HCT116 (cell line): Measurements from ENCODE around the gene CBFA2T2. TPM values are rescaled to one million over a fixed set of nuclear protein-coding genes. Genes with fewer than 3 reads are reported as not detected.

Experiments used
- ATAC-seq: fragments of 200-7000 bp; cut with Tn5 transposase; 2 replicates; pipeline ENCODE4 v1.9.1; 2020; ENCODE audit warnings: mild to moderate bottlenecking, moderate library complexity
- BruUV-seq: library from RNA; stranded (reverse); fragments of 400-500 nt; replicated peaks from 2 replicates; lab custom pipeline; 2021; lab: Mats Ljungman, UMichigan
- CTCF ChIA-PET: fragments of 300-600 bp; sonication (Branson Sonifier 250); formaldehyde crosslinking; loops from one replicate; lab custom pipeline; 2021; ENCODE audit warnings: antibody characterized with exemption; lab: Charles Lee
- POLR2A ChIA-PET: fragments of 300-600, 350-600 bp; sonication (Branson Sonifier 250); formaldehyde crosslinking; loops from one replicate; lab custom pipeline; 2021; ENCODE audit warnings: antibody characterized with exemption; lab: Charles Lee
- RAD21 ChIA-PET, 2 experiments: fragments of 300-600 bp; sonication (Branson Sonifier 250); formaldehyde crosslinking; loops; one replicate each; lab custom pipeline; 2023; ENCODE audit warnings: low total read pairs in 2 of 2; ENCODE audit not compliant: uncharacterized antibody in 2 of 2, unreplicated experiment in 2 of 2, low non-redundant PET in 1 of 2; lab: Charles Lee
- DNase-seq: peaks from one replicate; pipeline ENCODE4 v3.0.0-alpha.2; 2010; ENCODE audit warnings: low read depth, low spot score
- H2AFZ ChIP-seq: fragments of 200-600 bp; shearing (Covaris generic), sonication (generic); 2 replicates; pipeline ENCODE4 v1.6.1; 2017; ENCODE audit warnings: low read depth, mixed run types, mixed read lengths, antibody characterized with exemption, low read length; ENCODE audit not compliant: poor library complexity, severe bottlenecking
- H3K27ac ChIP-seq: 2 replicates; pipeline ENCODE4 v1.5.1; 2012; ENCODE audit warnings: low read depth, low read length
- H3K27me3 ChIP-seq: fragments of 200-600 bp; sonication (generic); 2 replicates; pipeline ENCODE4 v1.6.1; 2016; ENCODE audit warnings: mixed run types, low read length, mixed read lengths; ENCODE audit not compliant: insufficient read depth
- H3K36me3 ChIP-seq, 2 experiments: fragments of 200-500 bp in 1 of 2; fragments of 200-600 bp in 1 of 2; sonication (Bioruptor generic) in 1 of 2; sonication (generic) in 1 of 2; 2 replicates each; pipeline versions ENCODE4 v1.5.1 to v1.6.1; 2014 to 2016; ENCODE audit warnings: low read length in 2 of 2, inconsistent platforms in 1 of 2, mixed read lengths in 1 of 2, mixed run types in 1 of 2; ENCODE audit not compliant: insufficient read depth in 2 of 2, control insufficient read depth in 1 of 2
- H3K4me1 ChIP-seq, 2 experiments: fragments of 200-600 bp in 1 of 2; sonication (generic) in 1 of 2; 2 replicates each; pipeline versions ENCODE4 v1.5.1 to v1.6.1; 2012 to 2017; ENCODE audit warnings: low read length in 2 of 2, inconsistent platforms in 1 of 2, mild to moderate bottlenecking in 1 of 2, mixed read lengths in 1 of 2, mixed run types in 1 of 2, moderate library complexity in 1 of 2; ENCODE audit not compliant: insufficient read depth in 2 of 2, control insufficient read depth in 1 of 2
- H3K4me2 ChIP-seq: fragments of 200-600 bp; sonication (generic); 2 replicates; pipeline ENCODE4 v1.6.1; 2017; ENCODE audit warnings: mixed run types, low read length, mixed read lengths
- H3K4me3 ChIP-seq, 2 experiments: fragments of 200-600 bp in 1 of 2; sonication (generic) in 1 of 2; replicated peaks in 1 of 2; 2 replicates each; pipeline ENCODE4 v1.5.1; 2011 to 2016; ENCODE audit warnings: low read length in 2 of 2, control low read depth in 1 of 2, low read depth in 1 of 2, mild to moderate bottlenecking in 1 of 2, mixed read lengths in 1 of 2, mixed run types in 1 of 2
- H3K79me2 ChIP-seq: fragments of 200-600 bp; sonication (generic); 2 replicates; pipeline ENCODE4 v1.6.1; 2017; ENCODE audit warnings: mild to moderate bottlenecking, mixed run types, low read length, moderate library complexity, mixed read lengths; ENCODE audit not compliant: insufficient read depth
- H3K9ac ChIP-seq: fragments of 200-600 bp; sonication (generic); 2 replicates; pipeline ENCODE4 v1.6.1; 2016; ENCODE audit warnings: low read length, mixed read lengths
- H3K9me2 ChIP-seq: fragments of 200-600 bp; sonication (generic), shearing (Covaris generic); 2 replicates; pipeline ENCODE4 v1.6.1; 2017; ENCODE audit warnings: mixed run types, mild to moderate bottlenecking, moderate library complexity; ENCODE audit not compliant: insufficient read depth
- H3K9me3 ChIP-seq, 2 experiments: fragments of 200-500 bp in 1 of 2; fragments of 200-600 bp in 1 of 2; sonication (Bioruptor generic) in 1 of 2; sonication (generic) in 1 of 2; 2 replicates each; pipeline ENCODE4 v1.6.1; 2014 to 2017; ENCODE audit warnings: low read length in 2 of 2, mixed read lengths in 2 of 2, inconsistent platforms in 1 of 2, low read depth in 1 of 2, mild to moderate bottlenecking in 1 of 2, mixed run types in 1 of 2, moderate library complexity in 1 of 2; ENCODE audit not compliant: control insufficient read depth in 1 of 2, insufficient read depth in 1 of 2
- H4K20me1 ChIP-seq: fragments of 200-600 bp; sonication (generic), shearing (Covaris generic); 2 replicates; pipeline ENCODE4 v1.6.1; 2017; ENCODE audit warnings: mixed run types, mild to moderate bottlenecking, moderate library complexity; ENCODE audit not compliant: insufficient read depth
- CEBPB ChIP-seq: IDR thresholded peaks from 2 replicates; pipeline ENCODE4 v1.6.1; 2012; ENCODE audit warnings: low read depth
- CTCF ChIP-seq, 3 experiments: fragments of 200-600 bp in 1 of 3; sonication (generic) in 1 of 3; IDR thresholded peaks in 2 of 3; conservative IDR thresholded peaks in 1 of 3; 2 replicates each; pipeline ENCODE4 v1.5.1; 2012 to 2017; ENCODE audit warnings: low read depth in 2 of 3, low read length in 2 of 3, antibody characterized with exemption in 1 of 3, borderline replicate concordance in 1 of 3, control low read depth in 1 of 3, mild to moderate bottlenecking in 1 of 3, mixed read lengths in 1 of 3, mixed run types in 1 of 3, moderate library complexity in 1 of 3; ENCODE audit not compliant: insufficient read depth in 1 of 3
- EGR1 ChIP-seq: IDR thresholded peaks from 2 replicates; pipeline ENCODE4 v1.6.1; 2012; ENCODE audit warnings: low read depth
- ELF1 ChIP-seq: IDR thresholded peaks from 2 replicates; pipeline ENCODE4 v1.6.1; 2012; ENCODE audit warnings: low read depth, borderline replicate concordance
- EZH2 ChIP-seq: fragments of 200-600 bp; sonication (generic); IDR thresholded peaks from 2 replicates; pipeline ENCODE4 v1.6.1; 2017; ENCODE audit warnings: antibody characterized with exemption, mixed run types
- EZH2phosphoT487 ChIP-seq: fragments of 200-600 bp; IDR thresholded peaks from 2 replicates; pipeline ENCODE4 v1.6.1; 2018; ENCODE audit warnings: antibody characterized with exemption, borderline replicate concordance
- MAX ChIP-seq: IDR thresholded peaks from 2 replicates; pipeline ENCODE4 v1.6.1; 2012
- RAD21 ChIP-seq: IDR thresholded peaks from 2 replicates; pipeline ENCODE4 v1.6.1; 2012; ENCODE audit warnings: low read depth, mild to moderate bottlenecking
- SRF ChIP-seq: IDR thresholded peaks from 2 replicates; pipeline ENCODE4 v1.6.1; 2012; ENCODE audit warnings: low read depth
- intact Hi-C: fragments of 100-400 bp; cut with micrococcal nuclease; formaldehyde crosslinking; loops from 2 replicates; pipeline ENCODE4 v1.10.0; 2022
- total RNA-seq: library from RNA; stranded (reverse); gene quantifications from one replicate; pipeline ENCODE4 v1.2.1, GENCODE V29; 2021; ENCODE audit not compliant: unreplicated experiment

The CBFA2T2 gene
- total RNA-seq, 1 experiment from 2014 or later: 8.0 TPM

GRCh38 chr20:33540427-33540826 lies 50.5 kb downstream of the CBFA2T2 start:
- intact Hi-C loops: no loop called here
- ChIA-PET POLR2A (no interaction called here), RAD21 (no interaction called here), CTCF (no interaction called here)
- Histone ChIP-seq H3K4me1 (no peaks in the 10 kb centered on the region), H3K4me2 (no peak overlapping the region), H3K27me3 (no peaks in the 10 kb centered on the region), H3K79me2 (no peaks in the 10 kb centered on the region; the same call in 1 of the 2 replicates), H3K9me2 (no peaks in the 10 kb centered on the region), H3K4me3 (no peak overlapping the region), H3K9me3 (no peaks in the 10 kb centered on the region), H3K9ac (no peak overlapping the region), H3K27ac (no peak overlapping the region), H4K20me1 (no peaks in the 10 kb centered on the region), H2AFZ (no peak overlapping the region), H3K36me3 (no peaks in the 10 kb centered on the region)
- TF ChIP-seq SRF: no peak
- BruUV-seq: no TSS peak
- ATAC-seq (no peak), DNase-seq (no peak)

- intact Hi-C loops: no loop called here
- no TSS peak for BruUV-seq
- H3K4me1 ChIP-seq: no peaks in the 10 kb centered on the region
Measured at GRCh38 chr20:33541074-33541473, 51.2 kb downstream of the CBFA2T2 start.

More at GRCh38 chr20:33541074-33541473, 51.2 kb downstream of the CBFA2T2 start:
- DNase-seq (no peak), ATAC-seq (no peak)
- ChIA-PET CTCF (no interaction called here), RAD21 (no interaction called here)
- no peaks in the 10 kb centered on the region for H3K27me3 ChIP-seq
- no peak overlapping the region for H2AFZ ChIP-seq
- H3K36me3 ChIP-seq: no peaks in the 10 kb centered on the region
- H3K27ac ChIP-seq: no peak overlapping the region
- no peaks in the 10 kb centered on the region; the same call in 1 of the 2 replicates for H3K79me2 ChIP-seq
- H3K9me3 ChIP-seq: no peaks in the 10 kb centered on the region
- TF ChIP-seq EGR1: no peak
- TF ChIP-seq ELF1: no peak
- no peak for TF ChIP-seq RAD21
- no peak for TF ChIP-seq MAX
- TF ChIP-seq SRF: no peak
- no peak for TF ChIP-seq EZH2
- no peak for TF ChIP-seq CTCF (IDR thresholded peaks at IDR 0.05 in 2 of 3, conservative IDR thresholded peaks at IDR 0.05 in 1 of 3; ENCODE audit: borderline replicate concordance in 1 of 3, insufficient read depth in 1 of 3, low read depth in 2 of 3, low read length in 2 of 3)
- TF ChIP-seq CEBPB: no peak
- TF ChIP-seq EZH2phosphoT487: no peak
- TF ChIP-seq, all 23 proteins: peak for 0
- Histone ChIP-seq H3K9me2 (no peaks in the 10 kb centered on the region), H4K20me1 (no peaks in the 10 kb centered on the region), H3K4me3 (no peak overlapping the region), H3K4me2 (no peak overlapping the region), H3K9ac (no peak overlapping the region)
- POLR2A ChIA-PET: no interaction called here
